Measurements from ENCODE around the gene SAP30.

- TF ChIP-seq SMC3 (conservative IDR thresholded peaks at IDR 0.05; ENCODE audit: poor library complexity) (no peak), CTCF (IDR thresholded peaks at IDR 0.05; ENCODE audit: poor library complexity, severe bottlenecking) (no peak), EP300 (conservative IDR thresholded peaks at IDR 0.05; ENCODE audit: poor library complexity, severe bottlenecking) (no peak), EZH2 (IDR thresholded peaks at IDR 0.05; ENCODE audit: borderline replicate concordance, insufficient read depth, low read length, poor library complexity, severe bottlenecking) (no peak), POLR2AphosphoS5 (IDR thresholded peaks at IDR 0.05) (no peak), TAF1 (IDR thresholded peaks at IDR 0.05; ENCODE audit: low read depth) (no peak)
Observed at GRCh38 chr4:173411106-173411693, 40.4 kb downstream of the SAP30 start.

Data from neural cell (in vitro differentiated cells).